ENCODE measurements around the gene DUT.

Gene DUT

GRCh38 chr15:48330105-48330785 is 984 bp upstream of the DUT start:
- DNase-seq, result no peak

GRCh38 chr15:48331796-48332641 is 790 bp downstream of the DUT start:
- DNase-seq, result peak; percentile 36

GRCh38 chr15:48332642-48333034 is 1.4 kb downstream of the DUT start:
- no peak for DNase-seq

DNA sequence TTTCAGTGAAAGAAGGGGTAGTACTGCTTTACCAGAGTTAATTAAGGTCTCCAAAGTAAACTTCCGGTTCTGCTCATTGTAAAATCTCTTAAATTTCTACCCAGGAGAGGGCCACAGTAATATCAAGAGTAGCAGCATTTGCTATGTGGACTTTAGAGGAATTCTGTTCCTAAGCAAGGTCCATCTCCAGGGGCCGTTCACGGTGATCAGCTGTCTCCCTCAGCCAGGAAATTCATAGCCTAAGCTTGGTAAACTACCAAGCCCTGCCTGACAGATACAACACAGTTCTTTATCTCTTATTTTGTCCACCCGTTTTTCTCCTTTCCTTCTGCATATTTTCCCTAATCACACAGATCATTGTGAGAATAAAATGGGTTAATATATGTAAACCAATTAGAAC is 2.3 kb downstream of the DUT start:
- no peak for DNase-seq

- no peak for DNase-seq
Observed at GRCh38 chr15:48334260-48334659, 3.0 kb downstream of the DUT start.

DNA sequence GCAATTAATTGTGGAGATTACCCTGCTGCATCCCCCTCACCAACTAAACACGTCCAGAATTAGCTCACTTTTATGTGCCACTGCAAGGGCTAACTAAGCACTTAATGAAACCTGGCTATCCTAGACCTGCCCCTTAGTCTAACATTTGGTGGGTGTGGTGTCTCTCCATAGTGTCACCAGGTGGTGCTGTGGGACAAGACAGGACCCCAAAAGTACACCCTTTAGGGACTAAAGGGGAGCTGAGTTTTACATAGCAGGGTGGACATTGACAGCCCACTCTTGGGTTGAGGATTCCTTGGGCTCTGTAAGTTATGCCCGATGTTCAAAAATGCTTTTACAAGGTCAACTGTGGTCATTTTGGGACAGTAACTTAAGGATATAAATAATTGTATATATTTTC is 5.7 kb downstream of the DUT start:
- no peak for DNase-seq

- DNase-seq, result no peak
Observed at GRCh38 chr15:48337607-48338006, 6.4 kb downstream of the DUT start.

GRCh38 chr15:48340111-48340510 is 8.9 kb downstream of the DUT start:
- no peak for DNase-seq

GRCh38 chr15:48343865-48344264 is 12.6 kb downstream of the DUT start:
- DNase-seq, result no peak

GRCh38 chr15:48345516-48345915 is 14.3 kb downstream of the DUT start:
- no peak for DNase-seq

DNA sequence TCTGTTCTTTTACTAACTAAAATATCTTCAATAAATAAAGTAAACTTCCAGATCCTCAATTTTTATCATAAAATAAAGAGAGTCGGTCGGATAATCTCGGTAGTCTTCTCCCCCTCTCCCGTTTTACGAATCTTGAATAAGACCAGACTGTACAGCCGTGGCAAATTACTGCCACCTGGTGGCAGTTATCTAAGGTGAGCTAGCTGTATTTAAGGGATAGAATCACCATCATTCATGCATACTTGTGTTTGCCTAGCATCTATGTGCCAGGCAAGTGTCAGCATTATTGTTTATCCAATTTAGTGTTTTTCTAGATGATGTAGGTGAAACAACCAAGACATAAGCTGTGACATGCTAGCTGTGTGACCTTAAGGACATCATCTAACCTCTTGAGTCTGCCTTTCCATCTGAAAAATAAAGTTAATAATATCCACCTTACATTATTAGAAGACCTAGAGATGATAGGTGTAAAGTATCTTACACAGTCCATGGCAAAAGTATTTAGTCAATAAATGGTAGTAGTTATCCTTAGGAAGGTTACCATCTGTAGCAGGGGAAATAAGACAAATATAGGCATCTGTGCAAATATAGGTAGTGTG is 21.3 kb downstream of the DUT start:
- DNase-seq, result peak; percentile 9

- DNase-seq, result no peak
Observed at GRCh38 chr15:48354694-48355303, 23.6 kb downstream of the DUT start.

DNA sequence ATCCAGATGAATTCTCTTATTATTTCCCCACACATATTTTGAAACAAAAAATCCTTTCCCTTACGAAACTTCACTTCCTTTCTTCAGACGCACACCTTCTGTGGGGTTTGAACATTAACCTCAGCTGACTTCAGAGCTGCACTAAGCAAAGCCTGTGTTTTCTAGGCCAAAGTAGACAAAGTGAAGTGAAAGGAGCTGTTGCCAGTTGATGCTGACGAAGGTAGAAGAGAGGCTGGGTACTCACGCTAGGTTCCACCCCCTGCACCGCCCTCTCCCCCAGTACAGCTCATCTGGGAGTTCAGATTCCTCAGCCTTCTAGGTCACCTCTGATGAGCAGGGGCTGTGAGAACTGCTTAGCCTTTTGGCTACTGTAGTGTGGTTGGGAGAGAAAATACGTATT is 24.1 kb downstream of the DUT start:
- DNase-seq, result no peak

- DNase-seq, result no peak
Observed at GRCh38 chr15:48358229-48359152, 27.3 kb downstream of the DUT start.

- no peak for DNase-seq
Observed at GRCh38 chr15:48360841-48361240, 29.6 kb downstream of the DUT start.

DNA sequence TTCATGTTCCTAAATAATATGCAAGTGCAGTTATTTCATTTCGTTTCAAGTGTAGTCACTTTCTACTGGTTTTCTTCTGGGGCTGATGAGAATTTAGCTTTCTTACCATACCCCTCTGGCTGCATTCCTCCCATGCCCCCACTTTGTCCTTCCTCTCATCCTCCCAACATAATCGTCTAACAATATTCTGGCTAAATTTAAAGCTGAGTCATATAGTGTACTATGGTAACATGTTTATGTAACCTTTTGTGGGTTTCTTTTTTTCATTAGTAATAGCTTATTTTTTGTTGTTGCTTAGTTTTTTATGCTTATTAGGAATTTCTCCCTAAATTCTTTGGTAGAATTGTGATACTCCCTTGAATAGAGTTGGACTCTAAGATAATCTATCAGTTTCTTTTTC is 30.5 kb downstream of the DUT start:
- DNase-seq, result no peak

DNA sequence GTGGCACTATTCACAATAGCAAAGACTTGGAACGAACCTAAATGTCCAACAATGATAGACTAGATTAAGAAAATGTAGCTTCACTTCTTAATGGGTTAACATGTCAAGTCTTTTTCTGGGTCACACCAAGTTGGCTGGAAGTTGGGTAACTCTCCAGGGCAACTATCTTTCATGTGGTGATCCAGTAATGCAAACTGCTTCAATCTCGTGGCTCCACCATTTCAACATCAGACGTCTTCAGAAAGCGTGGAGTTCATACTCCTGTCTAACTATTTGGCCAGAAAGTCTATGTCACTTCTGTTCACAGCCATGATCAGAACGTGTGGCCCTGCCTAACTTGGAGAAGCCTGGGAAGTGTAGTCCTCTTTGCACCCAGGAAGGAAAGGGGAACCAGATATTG is 32.2 kb downstream of the DUT start:
- DNase-seq, result no peak

GRCh38 chr15:48365575-48365974 is 34.3 kb downstream of the DUT start:
- DNase-seq, result no peak

- no peak for DNase-seq
Observed at GRCh38 chr15:48366584-48367312, 35.5 kb downstream of the DUT start.

DNA sequence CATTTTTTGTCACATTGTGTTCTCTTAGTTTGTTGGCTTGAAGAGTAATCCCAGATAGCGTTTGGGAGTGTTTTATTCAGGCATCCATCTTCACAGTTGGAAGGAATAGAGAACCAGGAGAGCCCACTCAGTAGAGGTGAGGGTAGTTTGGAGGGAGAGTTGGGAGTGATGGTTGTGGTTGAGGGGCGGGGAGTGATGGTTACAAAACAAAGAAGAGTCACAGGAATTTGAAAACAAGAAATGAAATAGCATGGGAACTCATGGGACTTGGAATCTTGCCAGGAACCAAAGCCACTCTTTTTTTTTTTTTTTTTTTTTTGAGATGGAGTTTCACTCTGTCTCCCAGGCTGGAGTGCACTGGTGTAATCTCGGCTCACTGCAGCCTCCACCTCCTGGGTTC is 36.3 kb downstream of the DUT start:
- no peak for DNase-seq

- DNase-seq, result no peak
Observed at GRCh38 chr15:48370460-48370859, 39.2 kb downstream of the DUT start.

- no peak for DNase-seq
Observed at GRCh38 chr15:48371550-48371949, 40.3 kb downstream of the DUT start.
